Common myeloid progenitor, CD34-positive (primary cell): ENCODE data around the gene ERC2.

Experiments used
- CTCF ChIA-PET: fragments of 350-600 bp; sonication (Branson Sonifier 250); formaldehyde crosslinking; loops from one replicate; lab custom pipeline; 2021; ENCODE audit warnings: antibody characterized with exemption; lab: Charles Lee
- POLR2A ChIA-PET: fragments of 350-600 bp; sonication (Branson Sonifier 250); formaldehyde crosslinking; loops from one replicate; lab custom pipeline; 2021; ENCODE audit warnings: antibody characterized with exemption; lab: Charles Lee
- DNase-seq, 3 donors: peaks; one replicate each; pipeline versions ENCODE4 v3.0.0 to v3.0.0-alpha.2; 2013
- H3K27ac ChIP-seq, 2 experiments: 1 replicate in 1 of 2; 2 replicates in 1 of 2; pipeline ENCODE4 v1.7.0; 2013; ENCODE audit warnings: inconsistent platforms in 2 of 2, low read length in 2 of 2, mild to moderate bottlenecking in 2 of 2, low read depth in 1 of 2, moderate library complexity in 1 of 2; ENCODE audit not compliant: severe bottlenecking in 2 of 2, insufficient read depth in 1 of 2, poor library complexity in 1 of 2
- H3K27me3 ChIP-seq, 5 experiments: replicated peaks in 2 of 5; 1 replicate in 3 of 5; 2 replicates in 2 of 5; pipeline versions ENCODE4 v1.6.1 to v1.7.0; 2013; ENCODE audit warnings: low read length in 4 of 5, mild to moderate bottlenecking in 2 of 5, moderate library complexity in 2 of 5, inconsistent platforms in 1 of 5; ENCODE audit not compliant: insufficient read depth in 5 of 5, control insufficient read depth in 4 of 5
- H3K36me3 ChIP-seq, 4 experiments: 1 replicate in 2 of 4; 2 replicates in 2 of 4; pipeline versions ENCODE4 v1.6.1 to v1.7.0; 2013; ENCODE audit warnings: low read length in 3 of 4, control low read depth in 1 of 4, mild to moderate bottlenecking in 1 of 4; ENCODE audit not compliant: control insufficient read depth in 4 of 4, insufficient read depth in 4 of 4
- H3K4me1 ChIP-seq, 4 experiments: 1 replicate in 3 of 4; 2 replicates in 1 of 4; pipeline versions ENCODE4 v1.6.1 to v1.7.1; 2013; ENCODE audit warnings: low read length in 3 of 4, mild to moderate bottlenecking in 3 of 4, control low read depth in 1 of 4, inconsistent platforms in 1 of 4, moderate library complexity in 1 of 4; ENCODE audit not compliant: control insufficient read depth in 4 of 4, insufficient read depth in 4 of 4; ENCODE audit errors: control extremely low read depth in 1 of 4
- H3K4me3 ChIP-seq, 7 experiments: 1 replicate in 4 of 7; 2 replicates in 3 of 7; pipeline versions ENCODE4 v1.5.1 to v1.7.0; 2013; ENCODE audit warnings: mild to moderate bottlenecking in 7 of 7, low read length in 6 of 7, moderate library complexity in 6 of 7, inconsistent platforms in 2 of 7, low read depth in 2 of 7, control low read depth in 1 of 7; ENCODE audit not compliant: insufficient read depth in 4 of 7, control insufficient read depth in 1 of 7; ENCODE audit errors: extremely low read depth in 1 of 7
- H3K9me3 ChIP-seq, 5 experiments: 1 replicate in 4 of 5; 2 replicates in 1 of 5; pipeline versions ENCODE4 v1.6.1 to v1.7.1; 2013; ENCODE audit warnings: low read length in 4 of 5, mild to moderate bottlenecking in 2 of 5, inconsistent platforms in 1 of 5, low read depth in 1 of 5, moderate library complexity in 1 of 5; ENCODE audit not compliant: control insufficient read depth in 4 of 5, insufficient read depth in 2 of 5; ENCODE audit errors: control extremely low read depth in 1 of 5
- WGBS: methylation state at CpG from one replicate; pipeline ENCODE4 v1.1.5; 2013; ENCODE audit not compliant: insufficient coverage; 5-methylcytosine and 5-hydroxymethylcytosine counted together

ERC2 gene

DNA sequence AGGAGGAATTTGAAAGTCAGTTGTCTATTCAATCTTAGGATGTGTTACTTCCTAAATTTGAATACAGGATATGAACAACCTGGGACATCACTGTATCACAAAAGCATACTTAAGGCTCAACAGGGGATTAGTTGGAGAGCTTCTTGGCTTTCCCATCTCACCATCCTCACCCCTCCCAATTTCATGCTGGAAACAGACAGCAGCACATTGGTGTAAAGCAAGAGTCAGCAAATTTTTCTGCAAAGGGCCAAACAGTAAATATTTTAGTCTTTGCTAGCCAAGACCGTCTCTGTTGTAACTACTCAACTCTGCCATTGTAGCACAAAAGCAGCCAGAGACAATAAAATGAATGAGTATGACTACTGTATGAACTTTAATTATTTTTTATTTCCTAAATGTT lies 94.9 kb downstream of the ERC2 start:
- Histone ChIP-seq H3K4me3 (no peak overlapping the region), H3K27ac (no peak overlapping the region), H3K27me3 (peaks cover 0 to 3% (median under 1%) of the 10 kb centered on the region in 5 experiments), H3K36me3 (no peaks in the 10 kb centered on the region), H3K9me3 (peaks cover 0 to 8% (median 3%) of the 10 kb centered on the region in 5 experiments), H3K4me1 (no peaks in the 10 kb centered on the region)
- ChIA-PET POLR2A (no interaction called here), CTCF (no interaction called here)
- DNase-seq: no peak
- no CpG with 5 or more reads among the region's 1 CpG for WGBS

- H3K27ac ChIP-seq: no peak overlapping the region
- POLR2A ChIA-PET: no interaction called here
- no peak overlapping the region for H3K4me3 ChIP-seq
- H3K27me3 ChIP-seq: peaks cover 0 to 3% (median 2%) of the 10 kb centered on the region in 5 experiments
- 100% methylated on average over 1 of the region's 3 CpGs for WGBS
- H3K9me3 ChIP-seq: peaks cover 0 to 4% (median 3%) of the 10 kb centered on the region in 5 experiments
- no peaks in the 10 kb centered on the region for H3K36me3 ChIP-seq
- H3K4me1 ChIP-seq: no peaks in the 10 kb centered on the region
- CTCF ChIA-PET: no interaction called here
- DNase-seq: no peak
Observed at GRCh38 chr3:56370991-56371775, 97.1 kb downstream of the ERC2 start.

DNA sequence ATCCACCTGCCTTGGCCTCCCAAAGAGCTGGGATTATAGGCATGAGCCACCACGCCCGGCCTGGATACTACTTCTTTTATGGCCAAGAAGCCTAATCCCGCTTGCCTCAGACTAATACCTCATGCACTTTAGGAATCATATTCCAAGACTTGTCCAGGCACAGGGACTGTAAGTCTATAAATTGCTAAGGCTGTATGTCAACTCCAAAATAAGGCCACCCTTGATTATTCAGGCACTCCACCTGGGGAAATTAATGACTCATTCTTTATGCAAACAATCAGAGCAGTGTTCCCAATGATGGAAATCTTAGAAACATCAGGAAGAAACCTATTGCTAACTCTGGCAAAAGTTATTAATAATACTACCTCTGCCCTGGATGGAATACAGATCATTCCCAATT lies 98.4 kb downstream of the ERC2 start:
- peaks cover 0 to under 1% (median 0%) of the 10 kb centered on the region in 5 experiments for H3K9me3 ChIP-seq
- peaks cover 0 to 3% (median 2%) of the 10 kb centered on the region in 5 experiments for H3K27me3 ChIP-seq
- CTCF ChIA-PET: no interaction called here
- no peaks in the 10 kb centered on the region for H3K36me3 ChIP-seq
- POLR2A ChIA-PET: no interaction called here
- H3K4me3 ChIP-seq: no peak overlapping the region
- 95% methylated on average over 3 of the region's 3 CpGs for WGBS
- no peak for DNase-seq
- no peaks in the 10 kb centered on the region for H3K4me1 ChIP-seq
- no peak overlapping the region for H3K27ac ChIP-seq

DNA sequence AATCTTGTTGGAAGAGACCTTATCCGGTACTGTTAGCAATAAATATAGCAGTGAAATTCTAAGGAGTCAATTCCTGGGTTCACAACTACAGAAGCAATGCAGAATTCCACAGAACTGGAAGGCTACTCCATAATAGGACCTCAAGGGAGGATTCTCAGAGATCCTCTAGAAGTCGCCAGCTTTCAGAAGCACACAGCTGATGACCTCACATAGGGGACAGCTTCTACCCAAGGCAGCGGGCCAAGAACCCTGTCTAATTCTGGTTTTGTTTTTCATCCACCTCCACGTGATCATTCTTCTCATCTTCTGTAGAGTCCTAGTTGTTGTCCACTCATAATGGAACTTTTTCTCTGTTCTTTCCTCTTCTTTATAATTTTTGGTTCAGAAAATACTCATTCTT lies 99.4 kb downstream of the ERC2 start:
- peaks cover 0 to 3% (median 2%) of the 10 kb centered on the region in 5 experiments for H3K27me3 ChIP-seq
- ChIA-PET CTCF (no interaction called here), POLR2A (no interaction called here)
- H3K4me3 ChIP-seq: no peak overlapping the region
- H3K4me1 ChIP-seq: no peaks in the 10 kb centered on the region
- DNase-seq: no peak
- 100% methylated on average over 3 of the region's 4 CpGs for WGBS
- no peaks in the 10 kb centered on the region for H3K36me3 ChIP-seq
- H3K9me3 ChIP-seq: no peaks in the 10 kb centered on the region
- H3K27ac ChIP-seq: no peak overlapping the region

GRCh38 chr3:56366641-56367162 lies 101.6 kb downstream of the ERC2 start:
- DNase-seq: no peak
- ChIA-PET CTCF (no interaction called here), POLR2A (no interaction called here)
- Histone ChIP-seq H3K36me3 (no peaks in the 10 kb centered on the region), H3K4me1 (no peaks in the 10 kb centered on the region), H3K27ac (no peak overlapping the region), H3K4me3 (no peak overlapping the region), H3K9me3 (peaks cover 0 to under 1% (median 0%) of the 10 kb centered on the region in 5 experiments), H3K27me3 (peaks cover 0 to 3% (median 3%) of the 10 kb centered on the region in 5 experiments)
- 95% methylated on average over 4 of the region's 4 CpGs for WGBS

DNA sequence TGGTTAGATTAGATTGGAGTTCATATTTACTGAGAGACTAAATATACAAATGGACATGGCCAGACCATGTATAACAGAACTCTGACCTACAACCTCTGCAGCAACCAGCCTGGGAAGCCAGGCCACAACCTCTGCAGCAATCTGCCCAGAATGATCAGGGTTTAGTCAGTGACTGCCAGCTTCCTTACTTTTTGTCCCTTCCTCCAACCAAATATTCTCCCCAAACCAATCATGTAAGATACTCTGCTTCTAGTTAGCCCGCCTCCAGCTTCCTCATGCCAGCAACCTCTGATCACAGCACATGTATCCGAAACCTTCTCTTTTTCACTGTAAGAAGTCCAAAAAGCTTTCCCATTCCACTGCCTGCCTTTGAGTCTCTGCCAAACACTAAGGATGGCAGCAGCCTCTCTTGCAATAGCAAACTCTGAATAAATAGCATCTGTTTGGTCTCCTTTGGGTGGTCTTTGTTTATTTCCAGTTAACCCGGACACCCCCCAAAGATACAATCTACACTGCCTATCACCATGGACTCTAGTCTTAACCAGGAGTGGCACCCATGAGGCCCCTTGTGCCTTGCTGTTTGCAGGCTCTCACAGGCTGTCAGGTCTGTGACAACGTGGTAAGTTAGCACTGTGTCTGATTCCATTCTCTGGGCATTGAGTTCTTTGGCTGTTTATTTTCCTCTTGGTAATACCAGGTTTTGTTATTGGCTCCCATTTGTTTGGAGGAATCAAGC lies 102.2 kb downstream of the ERC2 start:
- peaks cover 0 to 3% (median 2%) of the 10 kb centered on the region in 5 experiments for H3K27me3 ChIP-seq
- no peaks in the 10 kb centered on the region for H3K4me1 ChIP-seq
- DNase-seq: no peak
- ChIA-PET POLR2A (no interaction called here), CTCF (interaction anchor here (1.3 kb wide), 1 partner anchor 10 kb away, joined by 3 read pairs; no protein-coding TSS in a partner anchor)
- WGBS: 89% methylated on average over 3 of the region's 4 CpGs
- H3K36me3 ChIP-seq: no peaks in the 10 kb centered on the region
- H3K9me3 ChIP-seq: peaks cover 0 to 3% (median 0%) of the 10 kb centered on the region in 5 experiments
- no peak overlapping the region for H3K27ac ChIP-seq
- H3K4me3 ChIP-seq: no peak overlapping the region
